Mesenchymal stem cell (in vitro differentiated cells and primary cell): ENCODE data around the gene VGLL4.
A peak's percentile ranks its signal among the peaks of the same experiment; 100 is the strongest.

ENCODE experiments used
- DNase-seq: peaks from one replicate; pipeline ENCODE4 v3.0.0-alpha.2; 2013
- H2AFZ ChIP-seq: one replicate; pipeline ENCODE4 v1.6.1; 2013; ENCODE audit warnings: low read depth, mild to moderate bottlenecking, control low read depth, inconsistent platforms, low read length, moderate library complexity
- H2AK5ac ChIP-seq: 2 replicates; pipeline ENCODE4 v1.6.1; 2013; ENCODE audit warnings: low read length, moderate library complexity, mild to moderate bottlenecking, inconsistent platforms; ENCODE audit not compliant: severe bottlenecking
- H2BK120ac ChIP-seq: one replicate; pipeline ENCODE4 v1.6.1; 2013; ENCODE audit warnings: low read depth, mild to moderate bottlenecking, inconsistent platforms, low read length, moderate library complexity
- H2BK12ac ChIP-seq, 2 experiments: one replicate each; pipeline ENCODE4 v1.6.1; 2013; ENCODE audit warnings: inconsistent platforms in 2 of 2, low read length in 2 of 2, mild to moderate bottlenecking in 2 of 2, moderate library complexity in 2 of 2, control low read depth in 1 of 2
- H2BK15ac ChIP-seq: one replicate; pipeline ENCODE4 v1.6.1; 2013; ENCODE audit warnings: mild to moderate bottlenecking, low read depth, inconsistent platforms; ENCODE audit not compliant: poor library complexity, severe bottlenecking
- H2BK5ac ChIP-seq: 2 replicates; pipeline ENCODE4 v1.6.1; 2013; ENCODE audit warnings: low read depth, mild to moderate bottlenecking, low read length, control low read depth, inconsistent platforms; ENCODE audit not compliant: poor library complexity, severe bottlenecking
- H3K14ac ChIP-seq, 2 experiments: one replicate each; pipeline ENCODE4 v1.6.1; 2013; ENCODE audit warnings: inconsistent platforms in 2 of 2, low read length in 2 of 2, control low read depth in 1 of 2, mild to moderate bottlenecking in 1 of 2, moderate library complexity in 1 of 2
- H3K18ac ChIP-seq, 2 experiments: one replicate each; pipeline ENCODE4 v1.6.1; 2013; ENCODE audit warnings: inconsistent platforms in 2 of 2, low read length in 2 of 2, control low read depth in 1 of 2, low read depth in 1 of 2, mild to moderate bottlenecking in 1 of 2
- H3K23ac ChIP-seq, 2 experiments: one replicate each; pipeline ENCODE4 v1.6.1; 2013; ENCODE audit warnings: inconsistent platforms in 2 of 2, low read length in 2 of 2, mild to moderate bottlenecking in 2 of 2, moderate library complexity in 2 of 2, control low read depth in 1 of 2
- H3K27ac ChIP-seq: 2 replicates; pipeline ENCODE4 v1.5.1; 2013; ENCODE audit warnings: mild to moderate bottlenecking, moderate library complexity, low read length, control low read depth, inconsistent platforms; ENCODE audit not compliant: poor library complexity, severe bottlenecking
- H3K27me3 ChIP-seq, 2 experiments: 2 replicates each; pipeline versions ENCODE4 v1.6.1 to v1.7.0; 2013; ENCODE audit warnings: low read length in 2 of 2, mild to moderate bottlenecking in 2 of 2, moderate library complexity in 2 of 2, control low read depth in 1 of 2, inconsistent platforms in 1 of 2; ENCODE audit not compliant: control insufficient read depth in 1 of 2, insufficient read depth in 1 of 2
- H3K36me3 ChIP-seq, 2 experiments: 2 replicates each; pipeline versions ENCODE4 v1.6.1 to v1.7.0; 2013; ENCODE audit warnings: low read length in 2 of 2, control low read depth in 1 of 2, inconsistent platforms in 1 of 2, low read depth in 1 of 2, mild to moderate bottlenecking in 1 of 2; ENCODE audit not compliant: insufficient read depth in 2 of 2, control insufficient read depth in 1 of 2
- H3K4ac ChIP-seq, 2 experiments: one replicate each; pipeline ENCODE4 v1.6.1; 2013; ENCODE audit warnings: inconsistent platforms in 2 of 2, low read length in 2 of 2, mild to moderate bottlenecking in 2 of 2, moderate library complexity in 2 of 2, control low read depth in 1 of 2, low read depth in 1 of 2
- H3K4me1 ChIP-seq: 2 replicates; pipeline ENCODE4 v1.6.1; 2013; ENCODE audit warnings: low read depth, low read length, control low read depth; ENCODE audit not compliant: control insufficient read depth, insufficient read depth
- H3K4me2 ChIP-seq: 2 replicates; pipeline ENCODE4 v1.6.1; 2013; ENCODE audit warnings: low read length, mild to moderate bottlenecking, inconsistent platforms; ENCODE audit not compliant: poor library complexity, severe bottlenecking
- H3K4me3 ChIP-seq, 2 experiments: 2 replicates each; pipeline versions ENCODE4 v1.5.1 to v1.7.0; 2013; ENCODE audit warnings: low read length in 2 of 2, mild to moderate bottlenecking in 2 of 2, control low read depth in 1 of 2, low read depth in 1 of 2; ENCODE audit not compliant: insufficient read depth in 1 of 2
- H3K79me1 ChIP-seq: replicated peaks from 2 replicates; pipeline ENCODE4 v1.6.1; 2013; ENCODE audit warnings: mild to moderate bottlenecking, control low read depth, low read length, inconsistent platforms; ENCODE audit not compliant: poor library complexity, severe bottlenecking
- H3K9ac ChIP-seq: 2 replicates; pipeline ENCODE4 v1.7.0; 2013; ENCODE audit warnings: mild to moderate bottlenecking, low read length, moderate library complexity
- H3K9me3 ChIP-seq: 2 replicates; pipeline ENCODE4 v1.7.0; 2013; ENCODE audit warnings: mild to moderate bottlenecking, low read length; ENCODE audit not compliant: control insufficient read depth
- H4K8ac ChIP-seq: one replicate; pipeline ENCODE4 v1.6.1; 2013; ENCODE audit warnings: inconsistent platforms, mild to moderate bottlenecking, low read length, moderate library complexity
- H4K91ac ChIP-seq: one replicate; pipeline ENCODE4 v1.6.1; 2013; ENCODE audit warnings: mild to moderate bottlenecking, low read length, inconsistent platforms
- WGBS: methylation state at CpG from one replicate; pipeline ENCODE4 v1.1.7; 2013; ENCODE audit warnings: mixed read lengths; 5-methylcytosine and 5-hydroxymethylcytosine counted together

The VGLL4 gene

GRCh38 chr3:11640009-11640673 lies 3.6 kb downstream of the VGLL4 start:
- H3K14ac ChIP-seq: peak overlapping the region in 1 of 2 experiments; percentile 11
- no peak overlapping the region for H2BK120ac ChIP-seq
- H3K79me1 ChIP-seq: no peaks in the 10 kb centered on the region
- H2BK12ac ChIP-seq: no peak overlapping the region
- H4K91ac ChIP-seq: no peak overlapping the region
- no peaks in the 10 kb centered on the region for H3K27me3 ChIP-seq
- H3K4me3 ChIP-seq: peak overlapping the region in 1 of 2 experiments; percentile 86
- no peak overlapping the region for H4K8ac ChIP-seq
- H3K36me3 ChIP-seq: peaks cover 0 to 8% of the 10 kb centered on the region in 2 experiments
- no peak overlapping the region for H2BK15ac ChIP-seq
- peak overlapping the region in 1 of 2 experiments; percentile 31 for H3K18ac ChIP-seq
- H3K27ac ChIP-seq: no peak overlapping the region
- H2BK5ac ChIP-seq: no peak overlapping the region
- peak overlapping the region in 1 of 2 experiments; percentile 75 for H3K4ac ChIP-seq
- no peak overlapping the region for H2AK5ac ChIP-seq
- DNase-seq: no peak
- H3K23ac ChIP-seq: no peak overlapping the region
- peak overlapping the region; percentile 27 for H3K4me2 ChIP-seq
- peaks cover 17% of the 10 kb centered on the region for H3K4me1 ChIP-seq
- H2AFZ ChIP-seq: no peak overlapping the region
- WGBS: 79% methylated on average over 8 of the region's 9 CpGs
- no peaks in the 10 kb centered on the region for H3K9me3 ChIP-seq
- H3K9ac ChIP-seq: peak overlapping the region; percentile 99

- Histone ChIP-seq H3K27me3 (no peaks in the 10 kb centered on the region), H3K79me1 (no peaks in the 10 kb centered on the region), H3K14ac (no peak overlapping the region), H3K4me1 (peaks cover 19% of the 10 kb centered on the region), H3K4ac (no peak overlapping the region), H2BK120ac (peak overlapping the region; percentile 15), H3K27ac (no peak overlapping the region), H3K4me3 (peak overlapping the region in 1 of 2 experiments; percentile 86), H3K18ac (peak overlapping the region; percentile 3 to 30), H2BK5ac (no peak overlapping the region), H3K23ac (no peak overlapping the region), H3K4me2 (peak overlapping the region; percentile 26), H3K36me3 (peaks cover 0 to 8% of the 10 kb centered on the region in 2 experiments), H4K8ac (no peak overlapping the region), H3K9me3 (no peaks in the 10 kb centered on the region), H4K91ac (no peak overlapping the region), H2AK5ac (no peak overlapping the region), H2AFZ (no peak overlapping the region), H2BK15ac (no peak overlapping the region), H3K9ac (peak overlapping the region; percentile 99), H2BK12ac (no peak overlapping the region)
- no peak for DNase-seq
- WGBS: 81% methylated on average over 17 of the region's 17 CpGs
These were observed 5.0 kb downstream of the VGLL4 start for GRCh38 chr3:11638495-11639358.

GRCh38 chr3:11637901-11638458 lies 5.7 kb downstream of the VGLL4 start:
- Histone ChIP-seq H2AFZ (no peak overlapping the region), H3K4me3 (peak overlapping the region in 1 of 2 experiments; percentile 86), H3K14ac (no peak overlapping the region), H4K8ac (no peak overlapping the region), H2BK120ac (no peak overlapping the region), H3K9me3 (no peaks in the 10 kb centered on the region), H2BK15ac (no peak overlapping the region), H3K9ac (peak overlapping the region; percentile 99), H4K91ac (peak overlapping the region; percentile 23), H3K27me3 (no peaks in the 10 kb centered on the region), H2BK5ac (no peak overlapping the region), H3K23ac (peak overlapping the region in 1 of 2 experiments; percentile 42), H3K36me3 (peaks cover 1 to 8% of the 10 kb centered on the region in 2 experiments), H3K4me1 (peaks cover 19% of the 10 kb centered on the region), H3K79me1 (no peaks in the 10 kb centered on the region), H3K18ac (peak overlapping the region; percentile 3 to 30), H3K27ac (no peak overlapping the region), H3K4me2 (peak overlapping the region; percentile 26), H3K4ac (no peak overlapping the region), H2BK12ac (no peak overlapping the region), H2AK5ac (no peak overlapping the region)
- 56% methylated on average over 7 of the region's 11 CpGs for WGBS
- DNase-seq: peak; percentile 64

- no peak overlapping the region for H3K4me2 ChIP-seq
- H4K8ac ChIP-seq: no peak overlapping the region
- no peak overlapping the region for H3K27ac ChIP-seq
- peak overlapping the region; percentile 99 for H3K9ac ChIP-seq
- H2BK15ac ChIP-seq: no peak overlapping the region
- H3K14ac ChIP-seq: no peak overlapping the region
- no peak overlapping the region for H3K4me3 ChIP-seq
- H2AK5ac ChIP-seq: no peak overlapping the region
- no peaks in the 10 kb centered on the region for H3K79me1 ChIP-seq
- no peak for DNase-seq
- no peak overlapping the region for H2BK120ac ChIP-seq
- no peak overlapping the region for H2BK5ac ChIP-seq
- no peaks in the 10 kb centered on the region for H3K27me3 ChIP-seq
- H3K4me1 ChIP-seq: peaks cover 19% of the 10 kb centered on the region
- H3K36me3 ChIP-seq: peaks cover 2 to 8% of the 10 kb centered on the region in 2 experiments
- H3K4ac ChIP-seq: no peak overlapping the region
- 68% methylated on average over 2 of the region's 3 CpGs for WGBS
- H2BK12ac ChIP-seq: no peak overlapping the region
- H2AFZ ChIP-seq: no peak overlapping the region
- no peaks in the 10 kb centered on the region for H3K9me3 ChIP-seq
- H3K18ac ChIP-seq: no peak overlapping the region
- no peak overlapping the region for H3K23ac ChIP-seq
- H4K91ac ChIP-seq: no peak overlapping the region
These were observed 7.3 kb downstream of the VGLL4 start for GRCh38 chr3:11636394-11636770.
